NCI-H345 treated with DMSO at 0.1 percent for 48 hours (cell line): ENCODE measurements around the gene GXYLT2.
"Not testable (repeated sequence)": the region's sequence is repeated elsewhere in the genome, so short reads cannot be mapped to it uniquely, and the experiment has no call there.

Source experiments
- DNase-seq: peaks from one replicate; lab custom pipeline; 2025; ENCODE audit not compliant: unreplicated experiment; lab: John Stamatoyannopoulos, UW

GXYLT2 gene

GRCh38 chr3:72892081-72892775 is 4.4 kb downstream of the GXYLT2 start:
- DNase-seq = no peak

- DNase-seq = no peak
Observed at GRCh38 chr3:72892870-72893269, 5.0 kb downstream of the GXYLT2 start.

GRCh38 chr3:72894976-72895552 is 7.2 kb downstream of the GXYLT2 start:
- no peak for DNase-seq

GRCh38 chr3:72896996-72897757 is 9.3 kb downstream of the GXYLT2 start:
- no peak for DNase-seq

GRCh38 chr3:72897758-72898007 is 9.8 kb downstream of the GXYLT2 start:
- DNase-seq = no peak

- DNase-seq = no peak
Observed at GRCh38 chr3:72899349-72899765, 11.5 kb downstream of the GXYLT2 start.

GRCh38 chr3:72900048-72900447 is 12.2 kb downstream of the GXYLT2 start:
- DNase-seq = no peak

GRCh38 chr3:72901840-72902239 is 14.0 kb downstream of the GXYLT2 start:
- DNase-seq = no peak

- no peak for DNase-seq
Observed at GRCh38 chr3:72903004-72903403, 15.2 kb downstream of the GXYLT2 start.

- DNase-seq = no peak
Observed at GRCh38 chr3:72904163-72904562, 16.3 kb downstream of the GXYLT2 start.

GRCh38 chr3:72906154-72906553 is 18.3 kb downstream of the GXYLT2 start:
- no peak for DNase-seq

- DNase-seq = no peak
Observed at GRCh38 chr3:72907131-72907711, 19.4 kb downstream of the GXYLT2 start.

- no peak for DNase-seq
Observed at GRCh38 chr3:72907731-72908620, 20.1 kb downstream of the GXYLT2 start.

GRCh38 chr3:72909591-72909990 is 21.7 kb downstream of the GXYLT2 start:
- no peak for DNase-seq

GRCh38 chr3:72912532-72912931 is 24.7 kb downstream of the GXYLT2 start:
- DNase-seq = no peak

GRCh38 chr3:72914383-72914782 is 26.5 kb downstream of the GXYLT2 start:
- DNase-seq = no peak

- DNase-seq = no peak
Observed at GRCh38 chr3:72916250-72916649, 28.4 kb downstream of the GXYLT2 start.

- no peak for DNase-seq
Observed at GRCh38 chr3:72919520-72919919, 31.7 kb downstream of the GXYLT2 start.

- no peak for DNase-seq
Observed at GRCh38 chr3:72924055-72924454, 36.2 kb downstream of the GXYLT2 start.

GRCh38 chr3:72928781-72929735 is 41.2 kb downstream of the GXYLT2 start:
- not testable (repeated sequence) for DNase-seq
